ENCODE measurements around the gene RNF186. TPM values are rescaled to one million over a fixed set of nuclear protein-coding genes. Genes with fewer than 3 reads are reported as not detected.

The RNF186 gene
- polyA plus RNA-seq, 1 experiment = not detected

DNA sequence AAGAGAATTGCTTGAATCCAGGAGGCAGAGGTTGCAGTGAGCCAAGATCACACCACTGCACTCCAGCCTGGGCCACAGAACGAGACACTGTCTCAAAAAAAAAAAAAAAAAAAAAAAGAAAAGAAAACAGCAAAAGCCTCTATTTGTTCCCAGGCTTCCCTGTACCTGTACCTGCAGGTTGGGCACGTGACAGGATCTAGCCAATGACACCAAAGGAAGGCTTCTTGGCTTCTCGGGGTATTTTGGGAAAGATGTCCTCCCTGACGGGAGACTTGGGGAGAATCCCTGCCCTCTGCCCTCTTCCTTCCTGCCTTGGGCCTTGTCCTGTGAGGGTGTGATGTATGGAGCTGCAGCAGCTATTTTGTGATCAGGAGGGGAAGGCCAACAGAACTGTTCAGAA, 38.1 kb downstream of the RNF186 start:
- ChIA-PET POLR2A (no interaction called here), CTCF (interaction anchor here (1.1 kb wide), 1 partner anchor 13 kb away, joined by 3 read pairs; no protein-coding TSS in a partner anchor)
- H3K27me3 ChIP-seq (ENCODE audit: control insufficient read depth, insufficient read depth, low read length) = no peaks in the 10 kb centered on the region
- TF ChIP-seq, protein P1, sequence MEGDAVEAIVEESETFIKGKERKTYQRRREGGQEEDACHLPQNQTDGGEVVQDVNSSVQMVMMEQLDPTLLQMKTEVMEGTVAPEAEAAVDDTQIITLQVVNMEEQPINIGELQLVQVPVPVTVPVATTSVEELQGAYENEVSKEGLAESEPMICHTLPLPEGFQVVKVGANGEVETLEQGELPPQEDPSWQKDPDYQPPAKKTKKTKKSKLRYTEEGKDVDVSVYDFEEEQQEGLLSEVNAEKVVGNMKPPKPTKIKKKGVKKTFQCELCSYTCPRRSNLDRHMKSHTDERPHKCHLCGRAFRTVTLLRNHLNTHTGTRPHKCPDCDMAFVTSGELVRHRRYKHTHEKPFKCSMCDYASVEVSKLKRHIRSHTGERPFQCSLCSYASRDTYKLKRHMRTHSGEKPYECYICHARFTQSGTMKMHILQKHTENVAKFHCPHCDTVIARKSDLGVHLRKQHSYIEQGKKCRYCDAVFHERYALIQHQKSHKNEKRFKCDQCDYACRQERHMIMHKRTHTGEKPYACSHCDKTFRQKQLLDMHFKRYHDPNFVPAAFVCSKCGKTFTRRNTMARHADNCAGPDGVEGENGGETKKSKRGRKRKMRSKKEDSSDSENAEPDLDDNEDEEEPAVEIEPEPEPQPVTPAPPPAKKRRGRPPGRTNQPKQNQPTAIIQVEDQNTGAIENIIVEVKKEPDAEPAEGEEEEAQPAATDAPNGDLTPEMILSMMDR (IDR thresholded peaks at IDR 0.05; ENCODE audit: insufficient read depth, low read depth, low read length) = no peak
- peaks cover 7% of the 10 kb centered on the region for H3K36me3 ChIP-seq (ENCODE audit: control insufficient read depth, insufficient read depth, low read length)
- DNase-seq (ENCODE audit: low read depth) = no peak
- no peak overlapping the region for H3K4me3 ChIP-seq (ENCODE audit: low read depth, low read length)

DNA sequence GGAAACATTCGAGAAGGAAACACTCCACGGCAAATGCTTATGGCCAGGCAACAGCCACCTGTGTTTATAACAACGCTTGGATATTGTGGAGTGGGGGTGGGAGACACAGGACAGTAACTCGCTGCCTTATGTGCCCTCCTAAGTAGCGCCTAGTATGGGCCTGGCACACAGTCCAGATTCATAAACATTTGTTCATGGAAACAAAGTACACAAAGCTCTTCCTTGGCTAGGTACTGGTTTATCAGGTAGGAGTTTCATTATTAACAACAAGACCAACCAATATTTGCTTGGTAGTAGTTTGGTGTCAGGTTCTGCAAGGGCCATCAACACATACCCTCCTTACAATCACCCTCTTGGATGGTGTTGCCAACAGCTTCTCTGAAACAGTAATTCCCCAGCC, 38.8 kb downstream of the RNF186 start:
- ChIA-PET POLR2A (no interaction called here), CTCF (interaction anchor here (1.1 kb wide), 1 partner anchor 12 kb away, joined by 3 read pairs; no protein-coding TSS in a partner anchor)
- Histone ChIP-seq H3K4me3 (ENCODE audit: low read depth, low read length) (no peak overlapping the region), H3K27me3 (ENCODE audit: control insufficient read depth, insufficient read depth, low read length) (no peaks in the 10 kb centered on the region), H3K36me3 (ENCODE audit: control insufficient read depth, insufficient read depth, low read length) (peaks cover 8% of the 10 kb centered on the region)
- TF ChIP-seq, protein P1 (IDR thresholded peaks at IDR 0.05; ENCODE audit: insufficient read depth, low read depth, low read length) = no peak
- no peak for DNase-seq (ENCODE audit: low read depth)

DNA sequence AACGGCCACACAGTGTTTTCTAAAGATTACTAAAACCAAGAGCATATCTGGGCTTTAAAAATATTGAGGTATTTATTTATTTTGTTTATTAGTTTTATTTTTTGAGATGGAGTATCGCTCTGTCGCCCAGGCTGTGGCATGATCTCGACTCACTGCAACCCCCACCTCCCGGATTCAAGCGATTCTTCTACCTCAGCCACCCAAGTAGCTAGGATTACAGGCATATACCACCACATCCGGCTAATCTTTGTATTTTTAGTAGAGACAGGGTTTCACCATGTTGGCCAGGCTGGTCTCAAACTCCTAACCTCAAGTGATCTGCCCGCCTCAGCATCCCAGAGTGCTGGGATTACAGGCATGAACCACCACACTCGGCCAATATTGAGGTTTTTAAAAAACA, 39.3 kb downstream of the RNF186 start:
- TF ChIP-seq, protein P1 (IDR thresholded peaks at IDR 0.05; ENCODE audit: insufficient read depth, low read depth, low read length) = no peak
- DNase-seq (ENCODE audit: low read depth) = no peak
- H3K4me3 ChIP-seq (ENCODE audit: low read depth, low read length) = no peak overlapping the region
- H3K36me3 ChIP-seq (ENCODE audit: control insufficient read depth, insufficient read depth, low read length) = peaks cover 9% of the 10 kb centered on the region
- CTCF ChIA-PET = interaction anchor here (1.1 to 1.2 kb wide), 2 partner anchors 10 to 12 kb away, joined by 3 read pairs; no protein-coding TSS in a partner anchor
- H3K27me3 ChIP-seq (ENCODE audit: control insufficient read depth, insufficient read depth, low read length) = no peaks in the 10 kb centered on the region
- POLR2A ChIA-PET = no interaction called here

DNA sequence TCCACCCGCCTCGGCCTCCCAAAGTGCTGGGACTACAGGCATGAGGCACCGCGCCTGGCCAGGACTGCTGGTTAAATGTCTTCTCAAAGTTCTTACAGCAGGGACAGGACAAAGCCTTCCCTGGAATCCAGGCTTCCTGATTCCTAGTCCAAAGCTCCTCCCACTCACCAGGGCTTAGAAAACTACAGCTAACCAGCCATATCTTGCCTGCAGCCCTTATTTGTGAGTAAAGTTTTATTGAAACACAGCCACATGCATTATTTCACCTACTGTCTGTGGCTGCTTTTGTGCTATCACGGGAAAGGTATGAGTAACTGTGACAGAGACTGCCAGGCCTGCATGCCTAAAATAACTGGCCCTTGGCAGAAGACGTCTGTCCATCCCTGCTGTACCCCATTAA, 39.8 kb downstream of the RNF186 start:
- H3K27me3 ChIP-seq (ENCODE audit: control insufficient read depth, insufficient read depth, low read length) = no peaks in the 10 kb centered on the region
- no peak for DNase-seq (ENCODE audit: low read depth)
- H3K4me3 ChIP-seq (ENCODE audit: low read depth, low read length) = no peak overlapping the region
- ChIA-PET CTCF (interaction anchor here (1.2 kb wide), 1 partner anchor 10 kb away, joined by 3 read pairs; no protein-coding TSS in a partner anchor), POLR2A (no interaction called here)
- TF ChIP-seq, protein P1 (IDR thresholded peaks at IDR 0.05; ENCODE audit: insufficient read depth, low read depth, low read length) = no peak
- peaks cover 8% of the 10 kb centered on the region for H3K36me3 ChIP-seq (ENCODE audit: control insufficient read depth, insufficient read depth, low read length)

DNA sequence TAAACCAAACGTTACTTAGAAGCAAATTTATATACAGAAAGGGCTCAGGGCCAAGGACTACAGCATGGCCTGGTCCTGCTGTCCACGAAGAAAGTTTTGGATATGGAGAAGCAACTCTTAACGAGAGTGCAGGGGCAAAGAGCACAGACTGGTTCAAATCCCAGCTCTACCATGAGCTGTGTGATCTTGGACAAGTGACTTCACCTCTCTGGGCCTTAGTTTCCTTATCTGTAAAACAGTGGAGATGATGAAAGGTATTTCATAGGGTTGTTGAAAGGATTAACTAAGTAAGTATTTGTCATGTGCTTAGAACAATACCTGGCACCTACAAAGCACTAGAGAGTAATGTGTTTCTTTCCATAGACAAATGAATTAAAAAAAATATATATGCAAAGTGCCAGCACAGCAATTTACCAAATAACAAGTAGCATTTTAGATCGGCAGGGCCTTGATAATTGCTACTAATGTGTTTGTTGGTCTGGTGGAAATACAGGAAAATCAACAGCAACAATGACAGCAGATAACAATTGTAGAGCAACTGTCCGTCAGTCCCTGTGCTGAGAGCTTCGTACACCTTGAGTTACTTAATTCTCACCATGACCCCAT, 40.8 kb downstream of the RNF186 start:
- DNase-seq (ENCODE audit: low read depth) = no peak
- Histone ChIP-seq H3K36me3 (ENCODE audit: control insufficient read depth, insufficient read depth, low read length) (peaks cover 6% of the 10 kb centered on the region), H3K27me3 (ENCODE audit: control insufficient read depth, insufficient read depth, low read length) (no peaks in the 10 kb centered on the region), H3K4me3 (ENCODE audit: low read depth, low read length) (no peak overlapping the region)
- CTCF ChIA-PET = interaction anchor here (1.8 to 2.8 kb wide), 2 partner anchors 12 to 108 kb away, joined by 5 to 10 read pairs; partner anchors contain the start of gene OTUD3
- TF ChIP-seq, protein P1 (IDR thresholded peaks at IDR 0.05; ENCODE audit: insufficient read depth, low read depth, low read length) = no peak
- POLR2A ChIA-PET = no interaction called here

Data from BJ (cell line).